Dendritic cell treated with granulocyte-macrophage colony-stimulating factor and Interleukin-4, amounts not matched to agents 40 ng/mL and 50 ng/mL, for 4 days (primary cell): ENCODE results near the gene CAPZA1.

Source experiments
- H3K27ac Mint-ChIP-seq: one replicate; pipeline ENCODE4 v1.8.0; 2022; ENCODE audit warnings: mild to moderate bottlenecking, mixed read lengths
- H3K27me3 Mint-ChIP-seq: one replicate; pipeline ENCODE4 v1.8.0; 2022; ENCODE audit warnings: mild to moderate bottlenecking, mixed read lengths
- H3K36me3 Mint-ChIP-seq: one replicate; pipeline ENCODE4 v1.8.0; 2022; ENCODE audit warnings: low read depth, mixed read lengths
- H3K4me1 Mint-ChIP-seq: one replicate; pipeline ENCODE4 v1.8.0; 2022; ENCODE audit warnings: low read depth, mixed read lengths
- H3K4me3 Mint-ChIP-seq: one replicate; pipeline ENCODE4 v1.8.0; 2022; ENCODE audit warnings: mild to moderate bottlenecking, moderate library complexity, mixed read lengths
- H3K9me3 Mint-ChIP-seq: one replicate; pipeline ENCODE4 v1.8.0; 2022; ENCODE audit warnings: mixed read lengths
- intact Hi-C: fragments of 100-400 bp; cut with micrococcal nuclease; formaldehyde crosslinking; loops from one replicate; pipeline ENCODE4 v1.15.0; 2022

Gene CAPZA1

DNA sequence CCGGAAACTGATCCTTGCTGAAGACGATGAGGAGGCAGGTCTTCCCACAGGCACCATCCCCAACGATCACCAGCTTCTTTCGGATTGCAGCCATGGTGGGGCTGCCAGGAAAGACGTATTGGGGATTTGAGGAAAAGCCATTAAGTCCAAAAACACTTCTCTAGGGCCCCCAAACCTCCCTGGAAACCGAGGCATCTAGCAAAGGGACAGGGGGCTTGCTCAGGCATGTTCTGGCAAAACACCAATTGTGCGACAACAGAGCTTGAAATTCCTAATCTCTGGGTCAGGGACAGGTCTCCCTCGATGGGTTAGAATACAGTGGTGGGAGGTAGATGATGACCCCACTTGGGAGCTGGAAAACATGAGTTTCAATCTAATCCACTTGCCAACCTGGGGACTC is 84.1 kb downstream of the CAPZA1 start:
- Mint-ChIP-seq H3K27ac (no peak overlapping the region), H3K9me3 (no peaks in the 10 kb centered on the region), H3K36me3 (peaks cover 41% of the 10 kb centered on the region), H3K27me3 (peaks cover 24% of the 10 kb centered on the region), H3K4me1 (peaks cover 80% of the 10 kb centered on the region), H3K4me3 (no peak overlapping the region)
- intact Hi-C loops = loop anchor here (2.0 to 10.0 kb wide), 3 partner anchors 29 to 239 kb away; partner anchors contain the start of genes CAPZA1, MOV10 and ST7L

- Mint-ChIP-seq H3K4me3 (peak overlapping the region; percentile 60), H3K36me3 (peaks cover 35% of the 10 kb centered on the region), H3K27me3 (peaks cover 31% of the 10 kb centered on the region), H3K4me1 (peaks cover 77% of the 10 kb centered on the region), H3K9me3 (no peaks in the 10 kb centered on the region), H3K27ac (peak overlapping the region; percentile 68)
- intact Hi-C loops = loop anchor here (2.0 to 10.0 kb wide), 3 partner anchors 30 to 240 kb away; partner anchors contain the start of genes CAPZA1, MOV10 and ST7L
These were observed 84.8 kb downstream of the CAPZA1 start for GRCh38 chr1:112704391-112704933.

DNA sequence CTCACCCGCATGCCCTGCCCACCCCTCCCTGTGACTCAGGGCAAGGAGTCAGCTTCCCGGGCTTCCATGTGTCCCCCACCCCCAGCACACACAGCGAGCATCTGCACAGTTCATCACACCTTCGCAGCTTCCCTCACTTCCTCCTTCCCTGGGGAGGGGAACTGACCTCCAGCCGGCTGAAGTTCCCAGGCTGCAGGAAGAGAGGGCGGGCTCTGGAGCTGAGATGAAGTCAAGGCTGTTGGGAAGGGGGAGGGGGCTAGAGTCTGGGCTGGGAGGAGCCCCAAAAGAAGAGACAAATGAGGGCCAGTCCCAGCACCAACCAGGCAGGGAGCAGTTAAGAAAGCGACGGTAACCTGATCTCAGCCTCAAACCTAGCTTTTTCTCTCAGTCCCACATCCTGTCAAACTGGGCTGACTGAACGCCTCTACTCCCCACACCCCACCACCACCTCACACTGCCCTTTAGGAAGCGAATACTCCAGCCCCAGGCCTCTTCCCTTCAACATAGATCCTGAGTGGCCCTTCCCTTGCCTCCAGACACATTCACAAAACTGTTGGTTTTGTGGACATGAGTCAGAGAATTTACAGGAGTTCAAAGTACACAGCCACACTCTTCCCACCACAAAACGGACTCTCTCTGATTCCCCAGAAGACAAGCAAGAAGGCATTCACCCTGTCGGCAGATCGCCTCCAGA is 85.4 kb downstream of the CAPZA1 start:
- peaks cover 29% of the 10 kb centered on the region for H3K36me3 Mint-ChIP-seq
- peaks cover 71% of the 10 kb centered on the region for H3K4me1 Mint-ChIP-seq
- intact Hi-C loops = loop anchor here (2.0 to 10.0 kb wide), 4 partner anchors 30 to 240 kb away; partner anchors contain the start of genes CAPZA1, MOV10 and ST7L

DNA sequence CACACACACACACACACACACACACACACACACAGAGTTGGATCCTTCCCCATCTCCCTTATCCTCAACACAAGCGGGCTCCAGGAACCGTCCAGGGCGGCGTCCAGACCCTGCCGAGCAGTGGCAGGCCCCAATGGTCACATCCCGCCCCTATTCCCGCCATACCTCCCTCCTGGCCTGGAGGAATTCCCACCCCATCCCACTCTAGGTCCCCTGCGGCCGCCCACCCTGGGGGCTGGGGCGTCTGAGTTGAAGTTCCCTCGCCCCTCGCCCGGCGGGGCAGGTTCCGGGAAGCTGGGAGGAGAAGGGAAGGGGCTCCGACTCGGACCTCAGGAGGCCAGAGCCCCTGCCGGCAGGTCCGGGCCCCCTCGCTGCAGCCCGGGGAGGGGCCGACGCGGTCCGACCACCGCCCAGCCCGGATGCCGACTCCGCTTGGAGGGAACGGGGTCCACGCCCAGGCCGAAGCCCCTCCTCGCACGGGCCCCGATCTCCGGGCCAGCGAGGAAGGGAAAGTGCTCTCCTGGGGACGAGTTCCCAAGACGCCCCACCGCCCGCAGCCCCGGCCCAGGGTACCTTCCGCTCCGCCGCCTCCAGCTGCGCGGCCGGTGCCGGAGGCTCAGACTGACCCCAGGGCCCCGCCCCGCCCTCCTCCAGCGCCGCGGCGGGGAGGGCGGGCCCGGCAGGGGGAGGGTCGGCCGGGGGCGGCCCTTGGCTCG is 87.0 kb downstream of the CAPZA1 start, which contains the start of gene RHOC:
Gene RHOC (minus strand): TSS at position 623 of the 716 bp plus-strand sequence. CDS start 3,328 bp downstream, outside the sequence.
- Mint-ChIP-seq H3K36me3 (peaks cover 17% of the 10 kb centered on the region), H3K9me3 (no peaks in the 10 kb centered on the region), H3K4me3 (peak within 1 kb of the TSS; percentile 76), H3K4me1 (peaks cover 55% of the 10 kb centered on the region), H3K27me3 (peaks cover 52% of the 10 kb centered on the region), H3K27ac (peak within 1 kb of the TSS; percentile 64)
- intact Hi-C loops = loop anchor here (5.0 to 10.0 kb wide), 2 partner anchors 204 to 242 kb away; no protein-coding TSS in a partner anchor

More for the DNA sequence above, 85.4 kb downstream of the CAPZA1 start:
- Mint-ChIP-seq H3K27me3 (peaks cover 37% of the 10 kb centered on the region), H3K9me3 (no peaks in the 10 kb centered on the region), H3K27ac (peak overlapping the region; percentile 68), H3K4me3 (peak overlapping the region; percentile 60)

DNA sequence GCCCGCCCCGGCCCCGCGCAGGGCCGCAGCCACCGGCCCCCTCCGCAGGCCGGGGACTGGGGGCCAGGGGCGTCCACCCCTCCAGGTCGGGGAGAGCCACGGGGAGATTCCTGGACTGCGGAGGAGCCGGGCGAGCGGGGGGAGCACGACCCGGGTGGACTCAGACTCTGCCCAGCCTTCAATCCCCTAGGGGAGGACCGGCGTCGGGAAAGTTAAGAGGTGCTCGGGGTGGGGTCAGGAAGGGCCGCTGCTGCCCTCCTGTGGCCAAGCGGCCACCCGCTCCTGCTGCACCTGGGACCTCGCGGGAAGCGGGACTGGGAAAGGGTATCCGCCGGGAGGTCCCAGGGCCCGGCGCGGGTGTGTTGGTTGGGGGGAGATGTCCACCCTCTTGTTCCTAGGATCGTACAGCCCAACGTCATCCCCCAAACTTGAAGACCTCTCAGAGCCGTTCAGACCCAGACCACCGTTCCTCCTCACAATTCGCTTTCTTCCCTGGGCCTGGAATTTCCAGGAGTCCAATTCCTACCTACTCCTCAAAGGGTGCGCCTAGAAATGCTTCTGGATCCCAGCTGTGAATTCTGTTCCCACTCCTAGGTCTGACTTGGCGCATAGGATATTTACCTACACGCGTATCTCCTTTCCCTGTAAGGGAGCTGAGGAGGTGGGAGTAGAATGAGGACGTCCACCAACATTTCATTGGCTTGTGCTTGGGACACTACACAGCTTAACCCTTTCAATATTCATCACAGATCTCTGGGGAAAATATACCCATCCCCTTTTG is 87.8 kb downstream of the CAPZA1 start:
- peaks cover 55% of the 10 kb centered on the region for H3K4me1 Mint-ChIP-seq
- H3K36me3 Mint-ChIP-seq = peaks cover 9% of the 10 kb centered on the region
- intact Hi-C loops = loop anchor here (5.0 to 10.0 kb wide), 2 partner anchors 205 to 243 kb away; no protein-coding TSS in a partner anchor
- no peaks in the 10 kb centered on the region for H3K9me3 Mint-ChIP-seq
- peak overlapping the region; percentile 64 for H3K27ac Mint-ChIP-seq
- peaks cover 60% of the 10 kb centered on the region for H3K27me3 Mint-ChIP-seq
- H3K4me3 Mint-ChIP-seq = peak overlapping the region; percentile 60

DNA sequence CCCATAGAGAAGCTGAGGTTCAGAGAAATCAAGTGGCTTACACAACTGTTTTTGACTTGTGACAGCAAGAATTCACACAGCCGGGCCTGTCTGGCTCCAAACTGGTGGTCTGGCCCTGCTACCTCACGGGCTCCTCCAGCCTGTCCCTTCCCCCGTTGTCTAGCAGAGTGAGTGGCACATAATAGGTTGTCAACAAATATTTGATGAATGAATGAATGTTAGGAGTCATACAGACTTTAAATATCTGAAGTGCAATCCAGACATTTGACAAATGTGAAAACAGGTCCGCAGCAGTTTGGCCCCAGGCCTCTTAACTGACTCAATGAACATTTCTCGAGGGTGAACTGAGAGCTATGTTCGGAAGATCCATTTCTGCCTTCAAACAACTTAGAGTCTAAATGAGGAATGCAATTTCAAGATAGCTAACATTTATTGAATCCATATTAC is 88.4 kb downstream of the CAPZA1 start:
- Mint-ChIP-seq H3K27me3 (peaks cover 64% of the 10 kb centered on the region), H3K27ac (peak overlapping the region; percentile 64), H3K36me3 (peaks cover 3% of the 10 kb centered on the region), H3K9me3 (no peaks in the 10 kb centered on the region), H3K4me3 (no peak overlapping the region), H3K4me1 (peaks cover 55% of the 10 kb centered on the region)
- intact Hi-C loops = loop anchor here (5.0 to 10.0 kb wide), 2 partner anchors 206 to 243 kb away; no protein-coding TSS in a partner anchor

GRCh38 chr1:112708489-112708888 is 88.9 kb downstream of the CAPZA1 start:
- Mint-ChIP-seq H3K27me3 (peaks cover 64% of the 10 kb centered on the region), H3K4me1 (peaks cover 55% of the 10 kb centered on the region), H3K4me3 (no peak overlapping the region), H3K27ac (no peak overlapping the region), H3K36me3 (no peaks in the 10 kb centered on the region), H3K9me3 (no peaks in the 10 kb centered on the region)
- intact Hi-C loops = loop anchor here (5.0 to 10.0 kb wide), 2 partner anchors 206 to 244 kb away; no protein-coding TSS in a partner anchor

GRCh38 chr1:112710159-112710558 is 90.5 kb downstream of the CAPZA1 start:
- intact Hi-C loops = loop anchor here (10.0 kb wide), 1 partner anchor 685 kb away; the partner anchor contains the start of gene MAGI3
- no peak overlapping the region for H3K4me3 Mint-ChIP-seq
- no peaks in the 10 kb centered on the region for H3K9me3 Mint-ChIP-seq
- peaks cover 53% of the 10 kb centered on the region for H3K4me1 Mint-ChIP-seq
- H3K27ac Mint-ChIP-seq = peak overlapping the region; percentile 50
- H3K36me3 Mint-ChIP-seq = no peaks in the 10 kb centered on the region
- peaks cover 58% of the 10 kb centered on the region for H3K27me3 Mint-ChIP-seq

DNA sequence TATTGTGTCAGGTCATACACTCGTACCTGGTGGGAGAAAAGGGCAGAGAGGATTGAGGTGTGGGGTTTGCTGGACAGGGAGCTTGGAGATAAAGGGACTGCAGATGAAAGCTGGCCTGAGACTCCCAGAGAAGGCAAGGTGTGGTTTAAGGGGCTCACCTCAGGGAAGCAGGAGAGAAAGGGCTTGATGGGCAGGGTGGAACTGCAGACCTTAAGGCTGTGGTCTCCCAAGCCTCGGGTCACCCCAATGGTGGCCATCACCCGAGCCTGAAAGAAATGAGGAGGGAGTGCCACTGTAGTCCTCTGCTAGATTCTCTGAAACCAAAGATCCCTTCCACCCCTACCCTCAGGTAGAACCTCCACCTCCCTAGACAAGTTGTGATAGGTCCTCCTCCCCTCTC is 91.0 kb downstream of the CAPZA1 start:
- intact Hi-C loops = loop anchor here (10.0 kb wide), 1 partner anchor 684 kb away; the partner anchor contains the start of gene MAGI3
- Mint-ChIP-seq H3K4me3 (no peak overlapping the region), H3K4me1 (peaks cover 52% of the 10 kb centered on the region), H3K27ac (peak overlapping the region; percentile 50), H3K27me3 (peaks cover 56% of the 10 kb centered on the region), H3K9me3 (no peaks in the 10 kb centered on the region), H3K36me3 (no peaks in the 10 kb centered on the region)

- peaks cover 55% of the 10 kb centered on the region for H3K27me3 Mint-ChIP-seq
- intact Hi-C loops = loop anchor here (10.0 kb wide), 1 partner anchor 684 kb away; the partner anchor contains the start of gene MAGI3
These were observed 91.4 kb downstream of the CAPZA1 start for GRCh38 chr1:112711041-112711440.

GRCh38 chr1:112711670-112712069 is 92.0 kb downstream of the CAPZA1 start:
- H3K27me3 Mint-ChIP-seq = peaks cover 55% of the 10 kb centered on the region
- no peak overlapping the region for H3K27ac Mint-ChIP-seq
- H3K9me3 Mint-ChIP-seq = no peaks in the 10 kb centered on the region
- peaks cover 52% of the 10 kb centered on the region for H3K4me1 Mint-ChIP-seq
- no peak overlapping the region for H3K4me3 Mint-ChIP-seq
- no peaks in the 10 kb centered on the region for H3K36me3 Mint-ChIP-seq
- intact Hi-C loops = loop anchor here (10.0 kb wide), 1 partner anchor 683 kb away; the partner anchor contains the start of gene MAGI3

More at GRCh38 chr1:112711041-112711440, 91.4 kb downstream of the CAPZA1 start:
- Mint-ChIP-seq H3K36me3 (no peaks in the 10 kb centered on the region), H3K4me1 (peaks cover 52% of the 10 kb centered on the region), H3K27ac (no peak overlapping the region), H3K9me3 (no peaks in the 10 kb centered on the region), H3K4me3 (no peak overlapping the region)

- Mint-ChIP-seq H3K36me3 (no peaks in the 10 kb centered on the region), H3K4me3 (no peak overlapping the region), H3K9me3 (no peaks in the 10 kb centered on the region), H3K4me1 (peaks cover 55% of the 10 kb centered on the region), H3K27ac (no peak overlapping the region), H3K27me3 (peaks cover 59% of the 10 kb centered on the region)
- intact Hi-C loops = loop anchor here (10.0 kb wide), 1 partner anchor 683 kb away; the partner anchor contains the start of gene MAGI3
These were observed 92.6 kb downstream of the CAPZA1 start for GRCh38 chr1:112712191-112712590.
